B cell (primary cell): ENCODE measurements around the gene TMEM147. TPM values are rescaled to one million over a fixed set of nuclear protein-coding genes. Genes with fewer than 3 reads are reported as not detected.

ENCODE experiments used
- ATAC-seq: fragments of 200-7000 bp; cut with Tn5 transposase; one replicate; pipeline ENCODE4 v1.10.0; 2021; ENCODE audit warnings: low read depth, mild to moderate bottlenecking, moderate number of reproducible peaks, moderate library complexity
- CTCF ChIA-PET: fragments of 350-600 bp; sonication (Branson Sonifier 250); formaldehyde crosslinking; loops from one replicate; lab custom pipeline; 2021; ENCODE audit warnings: antibody characterized with exemption, inconsistent platforms; lab: Charles Lee
- POLR2A ChIA-PET: fragments of 350-600 bp; sonication (Branson Sonifier 250); formaldehyde crosslinking; loops from one replicate; lab custom pipeline; 2021; ENCODE audit warnings: antibody characterized with exemption; lab: Charles Lee
- DNase-seq: peaks from one replicate; pipeline ENCODE4 v3.0.0; 2013
- H2AFZ ChIP-seq: 2 replicates; pipeline ENCODE4 v1.6.1; 2012; ENCODE audit warnings: mild to moderate bottlenecking, low read depth, low read length; ENCODE audit not compliant: insufficient read depth, poor library complexity, severe bottlenecking
- H3K27ac ChIP-seq, 2 donors: 1 replicate in 1 of 2; 2 replicates in 1 of 2; pipeline ENCODE4 v1.5.1; 2012 to 2013; ENCODE audit warnings: low read length in 2 of 2, mild to moderate bottlenecking in 2 of 2, moderate library complexity in 1 of 2
- H3K27me3 ChIP-seq, 4 experiments: fragments of 200-600 bp in 1 of 4; sonication (generic) in 1 of 4; replicated peaks in 1 of 4; 1 replicate in 2 of 4; 2 replicates in 2 of 4; pipeline versions ENCODE4 v1.6.1 to v1.7.0; 2013 to 2016; ENCODE audit warnings: low read length in 3 of 4, mild to moderate bottlenecking in 2 of 4, mixed read lengths in 1 of 4, moderate library complexity in 1 of 4; ENCODE audit not compliant: insufficient read depth in 4 of 4, control insufficient read depth in 3 of 4; ENCODE audit errors: control extremely low read depth in 1 of 4
- H3K36me3 ChIP-seq, 2 experiments: replicated peaks in 1 of 2; 1 replicate in 1 of 2; 2 replicates in 1 of 2; pipeline versions ENCODE4 v1.6.1 to v1.7.1; 2013; ENCODE audit warnings: low read length in 1 of 2; ENCODE audit not compliant: insufficient read depth in 2 of 2, control insufficient read depth in 1 of 2; ENCODE audit errors: control extremely low read depth in 1 of 2, extremely low read depth in 1 of 2
- H3K4me1 ChIP-seq, 2 donors: fragments of 200-600 bp in 1 of 2; sonication (generic) in 1 of 2; 1 replicate in 1 of 2; 2 replicates in 1 of 2; pipeline versions ENCODE4 v1.5.1 to v1.6.1; 2013 to 2017; ENCODE audit warnings: low read length in 2 of 2; ENCODE audit not compliant: control insufficient read depth in 2 of 2, insufficient read depth in 2 of 2
- H3K4me2 ChIP-seq: replicated peaks from 2 replicates; pipeline ENCODE3; 2012; ENCODE audit warnings: mild to moderate bottlenecking, low read depth, low read length; ENCODE audit not compliant: poor library complexity, severe bottlenecking
- H3K4me3 ChIP-seq, 5 experiments: fragments of 200-600 bp in 1 of 5; sonication (generic) in 1 of 5; 1 replicate in 3 of 5; 2 replicates in 2 of 5; pipeline versions ENCODE4 v1.5.1 to v1.7.0; 2011 to 2016; ENCODE audit warnings: low read length in 4 of 5, mild to moderate bottlenecking in 4 of 5, low read depth in 2 of 5, control low read depth in 1 of 5, moderate library complexity in 1 of 5; ENCODE audit not compliant: insufficient read depth in 1 of 5; ENCODE audit errors: control extremely low read depth in 1 of 5, extremely low read depth in 1 of 5
- H3K79me2 ChIP-seq: fragments of 200-600 bp; sonication (generic); one replicate; pipeline ENCODE4 v1.6.0; 2016; ENCODE audit warnings: low read length; ENCODE audit not compliant: control insufficient read depth, insufficient read depth
- H3K9ac ChIP-seq: fragments of 200-600 bp; sonication (generic); 2 replicates; pipeline ENCODE4 v1.6.1; 2017; ENCODE audit warnings: mild to moderate bottlenecking, low read length, moderate library complexity
- H3K9me3 ChIP-seq, 3 donors: one replicate each; pipeline versions ENCODE4 v1.6.1 to v1.7.1; 2013; ENCODE audit warnings: low read length in 2 of 3; ENCODE audit not compliant: control insufficient read depth in 2 of 3, insufficient read depth in 1 of 3; ENCODE audit errors: control extremely low read depth in 1 of 3
- H4K20me1 ChIP-seq: 2 replicates; pipeline ENCODE4 v1.6.0; 2012; ENCODE audit warnings: mild to moderate bottlenecking, low read length; ENCODE audit not compliant: insufficient read depth, control insufficient read depth, poor library complexity, severe bottlenecking
- H3K27ac Mint-ChIP-seq: one replicate; pipeline ENCODE4 v1.8.0; 2021; ENCODE audit warnings: mixed read lengths
- H3K27me3 Mint-ChIP-seq: one replicate; pipeline ENCODE4 v1.8.0; 2021; ENCODE audit warnings: mixed read lengths
- H3K4me1 Mint-ChIP-seq: one replicate; pipeline ENCODE4 v1.8.0; 2021; ENCODE audit warnings: mixed read lengths
- H3K4me3 Mint-ChIP-seq: one replicate; pipeline ENCODE4 v1.8.0; 2021; ENCODE audit warnings: mixed read lengths
- H3K9me3 Mint-ChIP-seq: one replicate; pipeline ENCODE4 v1.8.0; 2022; ENCODE audit warnings: mixed read lengths; ENCODE audit not compliant: insufficient read depth
- EZH2 ChIP-seq: IDR thresholded peaks from 2 replicates; pipeline ENCODE4 v1.6.1; 2012; ENCODE audit warnings: borderline replicate concordance, low read depth, mild to moderate bottlenecking, moderate library complexity, low read length; ENCODE audit not compliant: insufficient read depth, poor library complexity, severe bottlenecking
- WGBS: methylation state at CpG from one replicate; pipeline ENCODE4 v1.1.5; 2013; ENCODE audit warnings: missing lambda C conversion rate; ENCODE audit not compliant: insufficient coverage; 5-methylcytosine and 5-hydroxymethylcytosine counted together
- intact Hi-C: fragments of 100-400 bp; cut with micrococcal nuclease; formaldehyde crosslinking; loops from one replicate; pipeline ENCODE4 v1.10.0; 2022
- polyA plus RNA-seq: library from polyadenylated mRNA; depleted of rRNA; stranded (reverse); fragments of >200 nt; gene quantifications from 2 replicates; pipeline ENCODE4 v1.2.3, GENCODE V29; 2012
- total RNA-seq, 2 donors: library from RNA; stranded (reverse); fragments of 120-200 nt in 1 of 2; gene quantifications; 1 replicate in 1 of 2; 2 replicates in 1 of 2; pipeline versions ENCODE4 v1.2.3 to v1.2.4, GENCODE V29; 2013 to 2022
- TF ChIP-seq, protein P1 (sequence below): fragments of 200-600 bp; IDR thresholded peaks from one replicate; pipeline ENCODE4 v1.8.0; 2022; ENCODE audit warnings: antibody characterized with exemption, mild to moderate bottlenecking

Gene TMEM147
- total and polyA plus RNA-seq, 2 donors (not counting 1 experiment from before 2014, with no cell fraction given): 39.8 to 68.9 TPM

DNA sequence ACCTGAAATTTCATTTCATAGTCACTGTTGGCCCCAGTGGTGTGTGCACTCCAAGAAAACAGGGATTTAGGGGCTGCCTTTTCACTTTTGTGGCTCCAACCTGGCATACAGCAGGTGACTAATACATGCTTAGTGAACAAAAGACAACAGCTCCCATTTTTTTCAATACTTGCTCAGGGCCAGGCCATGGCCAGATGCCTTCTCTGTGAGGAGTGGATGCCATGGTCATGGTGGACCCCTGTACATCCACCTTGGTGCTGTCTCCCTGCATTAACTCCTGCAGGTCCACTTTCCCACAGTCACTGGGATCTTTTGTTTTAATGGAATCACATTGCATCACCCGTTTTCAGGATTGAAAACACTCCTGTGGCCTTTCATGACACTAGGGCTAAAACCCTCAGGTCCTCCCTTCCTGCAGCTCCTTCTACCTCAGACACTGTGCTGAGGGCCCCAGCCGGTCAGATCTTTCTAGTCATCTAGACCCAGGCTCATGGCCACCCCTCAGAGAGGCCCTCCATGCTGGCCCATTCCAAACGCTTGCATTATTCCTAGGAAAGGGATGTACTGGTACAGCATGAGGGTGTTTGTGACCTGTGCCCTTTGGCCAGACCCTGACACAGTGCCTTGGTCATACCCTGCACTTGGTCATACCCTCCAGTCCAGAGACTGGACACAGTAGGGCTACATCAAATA lies 1.2 kb upstream of the TMEM147 start:
- CTCF ChIA-PET: interaction anchor here (1.5 kb wide), 1 partner anchor 34 kb away, joined by 5 read pairs; no protein-coding TSS in a partner anchor
- H3K4me3 ChIP-seq: peak overlapping the region in 4 of 5 experiments; percentile 82 to 97 (median 86)

More for the DNA sequence above, 1.2 kb upstream of the TMEM147 start:
- Histone ChIP-seq H4K20me1 (no peaks in the 10 kb centered on the region), H3K79me2 (peaks cover 28% of the 10 kb centered on the region), H3K9ac (peak overlapping the region; percentile 87), H3K4me1 (peaks cover 16 to 38% of the 10 kb centered on the region in 2 donors), H2AFZ (peak overlapping the region; percentile 96), H3K4me2 (peak overlapping the region; percentile 98), H3K27me3 (no peaks in the 10 kb centered on the region), H3K36me3 (peaks cover 0 to 14% of the 10 kb centered on the region in 2 experiments), H3K27ac (peak overlapping the region in 1 of 2 donors; percentile 92), H3K9me3 (no peaks in the 10 kb centered on the region)
- no peaks in the 10 kb centered on the region for H3K27me3 Mint-ChIP-seq
- WGBS: 90% methylated on average over 2 of the region's 3 CpGs
- H3K4me1 Mint-ChIP-seq: peaks cover 40% of the 10 kb centered on the region
- peak; percentile 22 for DNase-seq
- intact Hi-C loops: loop anchor here (2.0 kb wide), 1 partner anchor 105 kb away; the partner anchor contains the start of gene COX6B1
- POLR2A ChIA-PET: interaction anchor here (0.6 kb wide), 1 partner anchor 58 kb away, joined by 4 read pairs; no protein-coding TSS in a partner anchor
- peak overlapping the region; percentile 89 for H3K27ac Mint-ChIP-seq
- ATAC-seq: no peak
- TF ChIP-seq, protein P1, sequence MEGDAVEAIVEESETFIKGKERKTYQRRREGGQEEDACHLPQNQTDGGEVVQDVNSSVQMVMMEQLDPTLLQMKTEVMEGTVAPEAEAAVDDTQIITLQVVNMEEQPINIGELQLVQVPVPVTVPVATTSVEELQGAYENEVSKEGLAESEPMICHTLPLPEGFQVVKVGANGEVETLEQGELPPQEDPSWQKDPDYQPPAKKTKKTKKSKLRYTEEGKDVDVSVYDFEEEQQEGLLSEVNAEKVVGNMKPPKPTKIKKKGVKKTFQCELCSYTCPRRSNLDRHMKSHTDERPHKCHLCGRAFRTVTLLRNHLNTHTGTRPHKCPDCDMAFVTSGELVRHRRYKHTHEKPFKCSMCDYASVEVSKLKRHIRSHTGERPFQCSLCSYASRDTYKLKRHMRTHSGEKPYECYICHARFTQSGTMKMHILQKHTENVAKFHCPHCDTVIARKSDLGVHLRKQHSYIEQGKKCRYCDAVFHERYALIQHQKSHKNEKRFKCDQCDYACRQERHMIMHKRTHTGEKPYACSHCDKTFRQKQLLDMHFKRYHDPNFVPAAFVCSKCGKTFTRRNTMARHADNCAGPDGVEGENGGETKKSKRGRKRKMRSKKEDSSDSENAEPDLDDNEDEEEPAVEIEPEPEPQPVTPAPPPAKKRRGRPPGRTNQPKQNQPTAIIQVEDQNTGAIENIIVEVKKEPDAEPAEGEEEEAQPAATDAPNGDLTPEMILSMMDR: no peak
- no peak for TF ChIP-seq EZH2
- H3K4me3 Mint-ChIP-seq: peak overlapping the region; percentile 91
- no peaks in the 10 kb centered on the region for H3K9me3 Mint-ChIP-seq
